Neural cell (in vitro differentiated cells): Measurements from ENCODE around the gene STXBP5.

Experiments
- EP300 ChIP-seq: fragments of 450-650 bp; conservative IDR thresholded peaks from 2 replicates; pipeline ENCODE4 v1.6.1; 2014; ENCODE audit warnings: antibody characterized with exemption, mild to moderate bottlenecking, moderate library complexity; ENCODE audit not compliant: poor library complexity, severe bottlenecking
- EZH2 ChIP-seq: fragments of 200-600, 300-800 bp; shearing (Covaris generic), sonication (generic); IDR thresholded peaks from 2 replicates; pipeline ENCODE4 v1.6.1; 2014; ENCODE audit warnings: antibody characterized with exemption, low read length, borderline replicate concordance, mild to moderate bottlenecking; ENCODE audit not compliant: insufficient read depth, poor library complexity, severe bottlenecking
- POLR2AphosphoS5 ChIP-seq: IDR thresholded peaks from 2 replicates; pipeline ENCODE4 v1.6.1; 2012
- RAD21 ChIP-seq: fragments of 450-650 bp; conservative IDR thresholded peaks from 2 replicates; pipeline ENCODE4 v1.6.1; 2014; ENCODE audit warnings: antibody characterized with exemption, mild to moderate bottlenecking, moderate library complexity
- REST ChIP-seq: IDR thresholded peaks from 2 replicates; pipeline ENCODE4 v1.6.1; 2012; ENCODE audit warnings: borderline replicate concordance
- TAF1 ChIP-seq: IDR thresholded peaks from 2 replicates; pipeline ENCODE4 v1.6.1; 2012; ENCODE audit warnings: low read depth
- TF ChIP-seq, protein P1 (sequence below): fragments of 450-650 bp; IDR thresholded peaks from 2 replicates; pipeline ENCODE4 v1.5.1; 2014; ENCODE audit warnings: antibody characterized with exemption, mild to moderate bottlenecking, moderate library complexity; ENCODE audit not compliant: poor library complexity, severe bottlenecking

- TF ChIP-seq, protein P1, sequence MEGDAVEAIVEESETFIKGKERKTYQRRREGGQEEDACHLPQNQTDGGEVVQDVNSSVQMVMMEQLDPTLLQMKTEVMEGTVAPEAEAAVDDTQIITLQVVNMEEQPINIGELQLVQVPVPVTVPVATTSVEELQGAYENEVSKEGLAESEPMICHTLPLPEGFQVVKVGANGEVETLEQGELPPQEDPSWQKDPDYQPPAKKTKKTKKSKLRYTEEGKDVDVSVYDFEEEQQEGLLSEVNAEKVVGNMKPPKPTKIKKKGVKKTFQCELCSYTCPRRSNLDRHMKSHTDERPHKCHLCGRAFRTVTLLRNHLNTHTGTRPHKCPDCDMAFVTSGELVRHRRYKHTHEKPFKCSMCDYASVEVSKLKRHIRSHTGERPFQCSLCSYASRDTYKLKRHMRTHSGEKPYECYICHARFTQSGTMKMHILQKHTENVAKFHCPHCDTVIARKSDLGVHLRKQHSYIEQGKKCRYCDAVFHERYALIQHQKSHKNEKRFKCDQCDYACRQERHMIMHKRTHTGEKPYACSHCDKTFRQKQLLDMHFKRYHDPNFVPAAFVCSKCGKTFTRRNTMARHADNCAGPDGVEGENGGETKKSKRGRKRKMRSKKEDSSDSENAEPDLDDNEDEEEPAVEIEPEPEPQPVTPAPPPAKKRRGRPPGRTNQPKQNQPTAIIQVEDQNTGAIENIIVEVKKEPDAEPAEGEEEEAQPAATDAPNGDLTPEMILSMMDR = no peak
- TF ChIP-seq POLR2AphosphoS5 (no peak), EZH2 (no peak), REST (no peak), RAD21 (no peak), TAF1 (no peak), EP300 (no peak)
Measured at GRCh38 chr6:147299035-147299434, 94.8 kb downstream of the STXBP5 start.
